WTC11 (cell line): ENCODE results near the gene AUP1. TPM values are rescaled to one million over a fixed set of nuclear protein-coding genes. Genes with fewer than 3 reads are reported as not detected.

Source experiments
- ATAC-seq: fragments of 200-7000 bp; cut with Tn5 transposase; 2 replicates; pipeline ENCODE4 v1.10.0; 2021; ENCODE audit warnings: mild to moderate bottlenecking, moderate library complexity
- CTCF ChIA-PET: fragments of 300-600 bp; sonication (Branson Sonifier 250); formaldehyde crosslinking; loops from one replicate; lab custom pipeline; 2021; ENCODE audit warnings: antibody characterized with exemption; lab: Charles Lee
- POLR2A ChIA-PET: fragments of 350-600 bp; sonication (Branson Sonifier 250); formaldehyde crosslinking; loops from one replicate; lab custom pipeline; 2021; ENCODE audit warnings: antibody characterized with exemption; lab: Charles Lee
- DNase-seq: peaks from one replicate; pipeline ENCODE4 v3.0.0; 2021; ENCODE audit warnings: low spot score
- H3K27ac Mint-ChIP-seq: 2 replicates; pipeline ENCODE4 v1.8.0; 2021; ENCODE audit warnings: mixed read lengths
- H3K27me3 Mint-ChIP-seq: 2 replicates; pipeline ENCODE4 v1.8.0; 2021; ENCODE audit warnings: low read depth, mild to moderate bottlenecking, moderate library complexity, mixed read lengths
- H3K36me3 Mint-ChIP-seq: 2 replicates; pipeline ENCODE4 v1.8.0; 2021; ENCODE audit warnings: mixed read lengths
- H3K4me1 Mint-ChIP-seq: 2 replicates; pipeline ENCODE4 v1.8.0; 2022; ENCODE audit warnings: mixed read lengths
- H3K4me3 Mint-ChIP-seq: 2 replicates; pipeline ENCODE4 v1.8.0; 2021; ENCODE audit warnings: mild to moderate bottlenecking, moderate library complexity, mixed read lengths
- H3K9me3 Mint-ChIP-seq: 2 replicates; pipeline ENCODE4 v1.8.0; 2021; ENCODE audit warnings: mixed read lengths
- AFF4 ChIP-seq: sonication (generic); formaldehyde crosslinking; IDR thresholded peaks from 2 replicates; pipeline ENCODE4 v1.8.1; 2023; ENCODE audit warnings: mild to moderate bottlenecking, missing genetic modification reagents, borderline replicate concordance
- CREM ChIP-seq: sonication (generic); formaldehyde crosslinking; IDR thresholded peaks from 2 replicates; pipeline ENCODE4 v1.8.1; 2022; ENCODE audit warnings: mild to moderate bottlenecking, missing genetic modification reagents, moderate library complexity
- E2F4 ChIP-seq: sonication (generic); formaldehyde crosslinking; IDR thresholded peaks from 2 replicates; pipeline ENCODE4 v1.8.1; 2022; ENCODE audit warnings: low read depth, mild to moderate bottlenecking, moderate library complexity, missing genetic modification reagents, borderline replicate concordance
- E2F5 ChIP-seq: sonication (generic); formaldehyde crosslinking; IDR thresholded peaks from 2 replicates; pipeline ENCODE4 v1.8.1; 2022; ENCODE audit warnings: mild to moderate bottlenecking, moderate library complexity, missing genetic modification reagents
- ELF4 ChIP-seq: sonication (generic); formaldehyde crosslinking; IDR thresholded peaks from 2 replicates; pipeline ENCODE4 v1.8.1; 2022; ENCODE audit warnings: low read depth, mild to moderate bottlenecking, moderate library complexity, missing genetic modification reagents
- ESRRA ChIP-seq: sonication (generic); formaldehyde crosslinking; IDR thresholded peaks from 2 replicates; pipeline ENCODE4 v1.8.1; 2022; ENCODE audit warnings: mild to moderate bottlenecking, missing genetic modification reagents, borderline replicate concordance
- FOXK1 ChIP-seq: sonication (generic); formaldehyde crosslinking; IDR thresholded peaks from 2 replicates; pipeline ENCODE4 v1.8.0; 2022; ENCODE audit warnings: mild to moderate bottlenecking, moderate library complexity, missing genetic modification reagents
- GTF2I ChIP-seq: fragments of 250-450 bp; sonication (Bioruptor Pico); conservative IDR thresholded peaks from 2 replicates; pipeline ENCODE4 v1.4.0; 2021; ENCODE audit warnings: mild to moderate bottlenecking
- KAT7 ChIP-seq: sonication (generic); formaldehyde crosslinking; IDR thresholded peaks from 2 replicates; pipeline ENCODE4 v1.8.1; 2023; ENCODE audit warnings: missing genetic modification reagents, mild to moderate bottlenecking, borderline replicate concordance
- NFATC4 ChIP-seq: fragments of 250-450 bp; sonication (Bioruptor Pico); IDR thresholded peaks from 2 replicates; pipeline ENCODE4 v1.9.0; 2021; ENCODE audit warnings: mild to moderate bottlenecking
- NFE2L1 ChIP-seq: sonication (generic); formaldehyde crosslinking; IDR thresholded peaks from 2 replicates; pipeline ENCODE4 v1.8.1; 2023; ENCODE audit warnings: missing genetic modification reagents
- SMAD4 ChIP-seq: sonication (generic); formaldehyde crosslinking; IDR thresholded peaks from 2 replicates; pipeline ENCODE4 v1.8.0; 2022; ENCODE audit warnings: mild to moderate bottlenecking, missing genetic modification reagents
- TP53 ChIP-seq: sonication (generic); formaldehyde crosslinking; IDR thresholded peaks from 2 replicates; pipeline ENCODE4 v1.8.1; 2023; ENCODE audit warnings: mild to moderate bottlenecking, missing genetic modification reagents
- ZBTB21 ChIP-seq: sonication (generic); formaldehyde crosslinking; IDR thresholded peaks from 2 replicates; pipeline ENCODE4 v1.8.1; 2023; ENCODE audit warnings: mild to moderate bottlenecking, missing genetic modification reagents, borderline replicate concordance
- ZNF138 ChIP-seq: sonication (generic); formaldehyde crosslinking; conservative IDR thresholded peaks from 2 replicates; pipeline ENCODE4 v1.8.1; 2022; ENCODE audit warnings: mild to moderate bottlenecking, moderate library complexity, missing genetic modification reagents
- ZNF396 ChIP-seq: fragments of 250-450 bp; sonication (Bioruptor Pico); IDR thresholded peaks from 2 replicates; pipeline ENCODE4 v1.8.0; 2021; ENCODE audit warnings: mild to moderate bottlenecking, moderate library complexity, borderline replicate concordance
- ZNF512 ChIP-seq: sonication (generic); formaldehyde crosslinking; IDR thresholded peaks from 2 replicates; pipeline ENCODE4 v1.8.1; 2022; ENCODE audit warnings: missing genetic modification reagents, borderline replicate concordance
- total RNA-seq: library from RNA; stranded (reverse); gene quantifications from 3 replicates; pipeline ENCODE4 v1.2.3, GENCODE V29; 2021
- TF ChIP-seq, protein P1 (sequence below): fragments of 250-450 bp; sonication (Bioruptor Pico); IDR thresholded peaks from 2 replicates; pipeline ENCODE4 v1.9.0; 2021; ENCODE audit warnings: mild to moderate bottlenecking
- TF ChIP-seq, protein P2 (sequence below): sonication (generic); formaldehyde crosslinking; IDR thresholded peaks from 2 replicates; pipeline ENCODE4 v1.8.1; 2023; ENCODE audit warnings: mild to moderate bottlenecking, moderate library complexity, missing genetic modification reagents
- TF ChIP-seq, protein P3 (sequence below): sonication (generic); formaldehyde crosslinking; IDR thresholded peaks from 2 replicates; pipeline ENCODE4 v1.8.0; 2022; ENCODE audit warnings: mild to moderate bottlenecking, missing genetic modification reagents
- TF ChIP-seq, protein P4 (sequence below): sonication (generic); formaldehyde crosslinking; IDR thresholded peaks from 2 replicates; pipeline ENCODE4 v1.8.0; 2022; ENCODE audit warnings: mild to moderate bottlenecking, missing genetic modification reagents
- TF ChIP-seq, protein P5 (sequence below): sonication (generic); formaldehyde crosslinking; IDR thresholded peaks from 2 replicates; pipeline ENCODE4 v1.8.1; 2022; ENCODE audit warnings: mild to moderate bottlenecking, missing genetic modification reagents, moderate library complexity, borderline replicate concordance

Gene AUP1
- total RNA-seq, 1 experiment from 2014 or later: 84.9 TPM

DNA sequence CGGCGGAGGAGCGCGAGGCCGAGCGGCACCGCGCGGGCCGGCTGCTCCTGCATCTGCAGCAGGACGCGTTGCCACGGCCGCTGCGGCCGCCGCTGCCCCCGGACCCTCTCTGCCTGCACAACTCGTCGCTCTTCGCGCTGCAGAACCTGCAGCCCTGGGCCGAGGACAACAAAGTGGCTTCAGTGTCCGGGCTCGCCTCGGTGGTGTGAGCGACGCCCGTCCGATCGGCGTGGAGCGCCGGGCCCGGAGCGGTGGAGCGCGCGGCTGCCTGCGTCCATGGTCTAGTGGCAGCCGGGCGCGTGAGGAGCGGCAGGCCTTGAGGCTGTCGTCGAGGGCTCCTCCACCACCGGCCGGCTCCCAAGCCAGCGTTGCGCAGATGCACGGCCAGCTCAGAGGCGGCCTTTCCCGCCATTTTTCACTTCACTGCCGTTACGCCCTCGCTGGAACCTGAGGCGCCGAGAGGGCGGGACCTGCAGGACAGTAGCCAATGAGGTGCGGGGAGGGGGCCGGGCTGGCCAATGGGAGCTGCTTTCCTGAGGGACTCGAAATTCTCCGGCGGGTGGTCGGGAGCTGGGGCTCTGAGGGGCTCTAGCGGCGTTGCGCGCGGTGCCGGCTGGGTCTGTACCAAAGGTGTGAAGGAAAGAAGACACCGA is 13.4 kb downstream of the AUP1 start:
- CTCF ChIA-PET: interaction anchor here (0.6 to 1.9 kb wide), 7 partner anchors 9 to 56 kb away, joined by 3 to 8 read pairs (median 5); partner anchors contain the start of genes AUP1, CCDC142, DQX1 and HTRA2
- peaks cover 99% of the 10 kb centered on the region for H3K27me3 Mint-ChIP-seq
- H3K36me3 Mint-ChIP-seq: peaks cover 9% of the 10 kb centered on the region
- peaks cover 16% of the 10 kb centered on the region for H3K4me1 Mint-ChIP-seq
- peaks cover 8% of the 10 kb centered on the region for H3K9me3 Mint-ChIP-seq
- H3K27ac Mint-ChIP-seq: no peak overlapping the region
- peak; percentile 76 for ATAC-seq
- POLR2A ChIA-PET: interaction anchor here (1.0 to 1.1 kb wide), 3 partner anchors 8 to 71 kb away, joined by 3 to 8 read pairs (median 4); no protein-coding TSS in a partner anchor
- no peak overlapping the region for H3K4me3 Mint-ChIP-seq
- DNase-seq: peak; percentile 93
- TF ChIP-seq, protein P1, sequence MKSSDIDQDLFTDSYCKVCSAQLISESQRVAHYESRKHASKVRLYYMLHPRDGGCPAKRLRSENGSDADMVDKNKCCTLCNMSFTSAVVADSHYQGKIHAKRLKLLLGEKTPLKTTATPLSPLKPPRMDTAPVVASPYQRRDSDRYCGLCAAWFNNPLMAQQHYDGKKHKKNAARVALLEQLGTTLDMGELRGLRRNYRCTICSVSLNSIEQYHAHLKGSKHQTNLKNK (CRISPR knock-in tag): no peak
- TF ChIP-seq NFATC4 (CRISPR knock-in tag) (no peak), ESRRA (peak; percentile 76; the same call in 1 of the 2 replicates), ZNF138 (CRISPR knock-in tag) (peak; percentile 30; the same call in 1 of the 2 replicates), GTF2I (CRISPR knock-in tag) (no peak), SMAD4 (CRISPR knock-in tag) (peak; percentile 85), NFE2L1 (peak; percentile 95; the same call in 1 of the 2 replicates), TP53 (CRISPR knock-in tag) (peak; percentile 96), ELF4 (CRISPR knock-in tag) (peak; percentile 43; the same call in 1 of the 2 replicates), CREM (CRISPR knock-in tag) (peak; percentile 54; the same call in 1 of the 2 replicates), FOXK1 (CRISPR knock-in tag) (peak; percentile 83), ZBTB21 (peak; percentile 67; the same call in 1 of the 2 replicates), ZNF396 (CRISPR knock-in tag) (no peak), ZNF512 (CRISPR knock-in tag) (0 out of 2 replicates have a peak, but pooled peaks have one; percentile 15), KAT7 (CRISPR knock-in tag) (peak; percentile 57; the same call in 1 of the 2 replicates), AFF4 (CRISPR knock-in tag) (peak; percentile 97), E2F5 (CRISPR knock-in tag) (peak; percentile 83), E2F4 (CRISPR knock-in tag) (peak; percentile 85)
- TF ChIP-seq, protein P2, sequence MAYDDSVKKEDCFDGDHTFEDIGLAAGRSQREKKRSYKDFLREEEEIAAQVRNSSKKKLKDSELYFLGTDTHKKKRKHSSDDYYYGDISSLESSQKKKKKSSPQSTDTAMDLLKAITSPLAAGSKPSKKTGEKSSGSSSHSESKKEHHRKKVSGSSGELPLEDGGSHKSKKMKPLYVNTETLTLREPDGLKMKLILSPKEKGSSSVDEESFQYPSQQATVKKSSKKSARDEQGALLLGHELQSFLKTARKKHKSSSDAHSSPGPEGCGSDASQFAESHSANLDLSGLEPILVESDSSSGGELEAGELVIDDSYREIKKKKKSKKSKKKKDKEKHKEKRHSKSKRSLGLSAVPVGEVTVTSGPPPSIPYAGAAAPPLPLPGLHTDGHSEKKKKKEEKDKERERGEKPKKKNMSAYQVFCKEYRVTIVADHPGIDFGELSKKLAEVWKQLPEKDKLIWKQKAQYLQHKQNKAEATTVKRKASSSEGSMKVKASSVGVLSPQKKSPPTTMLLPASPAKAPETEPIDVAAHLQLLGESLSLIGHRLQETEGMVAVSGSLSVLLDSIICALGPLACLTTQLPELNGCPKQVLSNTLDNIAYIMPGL (CRISPR knock-in tag): no peak; the same call in 1 of the 2 replicates
- TF ChIP-seq, protein P3, sequence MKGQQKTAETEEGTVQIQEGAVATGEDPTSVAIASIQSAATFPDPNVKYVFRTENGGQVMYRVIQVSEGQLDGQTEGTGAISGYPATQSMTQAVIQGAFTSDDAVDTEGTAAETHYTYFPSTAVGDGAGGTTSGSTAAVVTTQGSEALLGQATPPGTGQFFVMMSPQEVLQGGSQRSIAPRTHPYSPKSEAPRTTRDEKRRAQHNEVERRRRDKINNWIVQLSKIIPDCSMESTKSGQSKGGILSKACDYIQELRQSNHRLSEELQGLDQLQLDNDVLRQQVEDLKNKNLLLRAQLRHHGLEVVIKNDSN (CRISPR knock-in tag): peak; percentile 72; the same call in 1 of the 2 replicates
- TF ChIP-seq, protein P4, sequence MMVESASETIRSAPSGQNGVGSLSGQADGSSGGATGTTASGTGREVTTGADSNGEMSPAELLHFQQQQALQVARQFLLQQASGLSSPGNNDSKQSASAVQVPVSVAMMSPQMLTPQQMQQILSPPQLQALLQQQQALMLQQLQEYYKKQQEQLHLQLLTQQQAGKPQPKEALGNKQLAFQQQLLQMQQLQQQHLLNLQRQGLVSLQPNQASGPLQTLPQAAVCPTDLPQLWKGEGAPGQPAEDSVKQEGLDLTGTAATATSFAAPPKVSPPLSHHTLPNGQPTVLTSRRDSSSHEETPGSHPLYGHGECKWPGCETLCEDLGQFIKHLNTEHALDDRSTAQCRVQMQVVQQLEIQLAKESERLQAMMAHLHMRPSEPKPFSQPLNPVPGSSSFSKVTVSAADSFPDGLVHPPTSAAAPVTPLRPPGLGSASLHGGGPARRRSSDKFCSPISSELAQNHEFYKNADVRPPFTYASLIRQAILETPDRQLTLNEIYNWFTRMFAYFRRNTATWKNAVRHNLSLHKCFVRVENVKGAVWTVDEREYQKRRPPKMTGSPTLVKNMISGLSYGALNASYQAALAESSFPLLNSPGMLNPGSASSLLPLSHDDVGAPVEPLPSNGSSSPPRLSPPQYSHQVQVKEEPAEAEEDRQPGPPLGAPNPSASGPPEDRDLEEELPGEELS (CRISPR knock-in tag): peak; percentile 96
- TF ChIP-seq, protein P5, sequence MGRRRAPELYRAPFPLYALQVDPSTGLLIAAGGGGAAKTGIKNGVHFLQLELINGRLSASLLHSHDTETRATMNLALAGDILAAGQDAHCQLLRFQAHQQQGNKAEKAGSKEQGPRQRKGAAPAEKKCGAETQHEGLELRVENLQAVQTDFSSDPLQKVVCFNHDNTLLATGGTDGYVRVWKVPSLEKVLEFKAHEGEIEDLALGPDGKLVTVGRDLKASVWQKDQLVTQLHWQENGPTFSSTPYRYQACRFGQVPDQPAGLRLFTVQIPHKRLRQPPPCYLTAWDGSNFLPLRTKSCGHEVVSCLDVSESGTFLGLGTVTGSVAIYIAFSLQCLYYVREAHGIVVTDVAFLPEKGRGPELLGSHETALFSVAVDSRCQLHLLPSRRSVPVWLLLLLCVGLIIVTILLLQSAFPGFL (CRISPR knock-in tag): no peak; the same call in 1 of the 2 replicates
